Myocyte (in vitro differentiated cells): ENCODE data around the gene GPC5. TPM values are rescaled to one million over a fixed set of nuclear protein-coding genes. Genes with fewer than 3 reads are reported as not detected.

Experiments used
- DNase-seq: peaks from one replicate; pipeline ENCODE4 v3.0.0-alpha.2; 2012; ENCODE audit warnings: low read depth
- total RNA-seq: library from RNA; depleted of rRNA; stranded (reverse); fragments of >200 nt; gene quantifications from 2 replicates; pipeline ENCODE4 v1.2.3, GENCODE V29; 2014

Gene GPC5
- total RNA-seq, 1 donor from 2014 or later, result 0.21 TPM

GRCh38 chr13:91955546-91956355, 557.3 kb downstream of the GPC5 start:
- DNase-seq, result no peak

- no peak for DNase-seq
These were observed 562.5 kb downstream of the GPC5 start for GRCh38 chr13:91960947-91961346.

- no peak for DNase-seq
These were observed 564.5 kb downstream of the GPC5 start for GRCh38 chr13:91962946-91963345.

GRCh38 chr13:91965511-91965910, 567.1 kb downstream of the GPC5 start:
- DNase-seq, result no peak

- no peak for DNase-seq
These were observed 580.1 kb downstream of the GPC5 start for GRCh38 chr13:91978571-91978970.

GRCh38 chr13:91986761-91987483, 588.5 kb downstream of the GPC5 start:
- DNase-seq, result no peak

GRCh38 chr13:91988331-91988730, 589.9 kb downstream of the GPC5 start:
- no peak for DNase-seq

GRCh38 chr13:92012787-92013186, 614.4 kb downstream of the GPC5 start:
- no peak for DNase-seq

- DNase-seq, result no peak
These were observed 619.3 kb downstream of the GPC5 start for GRCh38 chr13:92017737-92018136.

GRCh38 chr13:92028695-92029094, 630.3 kb downstream of the GPC5 start:
- no peak for DNase-seq

GRCh38 chr13:92029641-92030040, 631.2 kb downstream of the GPC5 start:
- no peak for DNase-seq

GRCh38 chr13:92038905-92039304, 640.5 kb downstream of the GPC5 start:
- DNase-seq, result no peak

- no peak for DNase-seq
These were observed 644.1 kb downstream of the GPC5 start for GRCh38 chr13:92042522-92042921.

- DNase-seq, result no peak
These were observed 645.9 kb downstream of the GPC5 start for GRCh38 chr13:92044351-92044750.

GRCh38 chr13:92054389-92054788, 656.0 kb downstream of the GPC5 start:
- no peak for DNase-seq

GRCh38 chr13:92074658-92075057, 676.2 kb downstream of the GPC5 start:
- no peak for DNase-seq

GRCh38 chr13:92097337-92097903, 699.0 kb downstream of the GPC5 start:
- no peak for DNase-seq

- DNase-seq, result no peak
These were observed 703.4 kb downstream of the GPC5 start for GRCh38 chr13:92101801-92102200.

GRCh38 chr13:92103689-92104153, 705.3 kb downstream of the GPC5 start:
- DNase-seq, result no peak

GRCh38 chr13:92122186-92122853, 723.9 kb downstream of the GPC5 start:
- no peak for DNase-seq

GRCh38 chr13:92126399-92126798, 728.0 kb downstream of the GPC5 start:
- DNase-seq, result no peak

GRCh38 chr13:92135509-92135908, 737.1 kb downstream of the GPC5 start:
- DNase-seq, result no peak
